Hepatocyte (in vitro differentiated cells): ENCODE results near the gene TTPAL. TPM values are rescaled to one million over a fixed set of nuclear protein-coding genes. Genes with fewer than 3 reads are reported as not detected.

Source experiments
- DNase-seq: peaks from one replicate; pipeline ENCODE4 v3.0.0-alpha.2; 2016; ENCODE audit warnings: low spot score
- H2AFZ ChIP-seq: fragments of 200-600 bp; sonication (generic); 2 replicates; pipeline ENCODE4 v1.6.0; 2016; ENCODE audit warnings: antibody characterized with exemption, mild to moderate bottlenecking
- H3K27ac ChIP-seq: fragments of 200-600 bp; sonication (generic); 2 replicates; pipeline ENCODE4 v1.5.1; 2016; ENCODE audit warnings: mild to moderate bottlenecking
- H3K27me3 ChIP-seq: fragments of 200-600 bp; sonication (generic); 2 replicates; pipeline ENCODE4 v1.6.1; 2016
- H3K36me3 ChIP-seq: fragments of 200-600 bp; sonication (generic); replicated peaks from 2 replicates; pipeline ENCODE4 v1.5.1; 2016; ENCODE audit warnings: low read depth; ENCODE audit not compliant: insufficient read depth
- H3K4me1 ChIP-seq: fragments of 200-600 bp; sonication (generic); 2 replicates; pipeline ENCODE4 v1.5.1; 2016; ENCODE audit warnings: mild to moderate bottlenecking, moderate library complexity; ENCODE audit not compliant: insufficient read depth
- H3K4me2 ChIP-seq: fragments of 200-600 bp; sonication (generic); 2 replicates; pipeline ENCODE4 v1.6.0; 2016
- H3K4me3 ChIP-seq: fragments of 200-600 bp; sonication (generic); 2 replicates; pipeline ENCODE4 v1.5.1; 2016; ENCODE audit warnings: mild to moderate bottlenecking
- H3K79me2 ChIP-seq: fragments of 200-600 bp; sonication (generic); 2 replicates; pipeline ENCODE4 v1.6.0; 2017; ENCODE audit warnings: mild to moderate bottlenecking
- H3K9me2 ChIP-seq: fragments of 200-600 bp; sonication (generic); replicated peaks from 2 replicates; pipeline ENCODE4 v1.6.0; 2017; ENCODE audit warnings: mild to moderate bottlenecking; ENCODE audit not compliant: insufficient read depth
- H3K9me3 ChIP-seq: fragments of 200-600 bp; sonication (generic); 2 replicates; pipeline ENCODE4 v1.5.1; 2016; ENCODE audit warnings: low read depth, mild to moderate bottlenecking
- H4K20me1 ChIP-seq: fragments of 200-600 bp; sonication (generic); 2 replicates; pipeline ENCODE4 v1.6.0; 2016; ENCODE audit warnings: mild to moderate bottlenecking; ENCODE audit not compliant: insufficient read depth, poor library complexity, severe bottlenecking
- CTCF ChIP-seq: fragments of 200-600 bp; sonication (generic); IDR thresholded peaks from 2 replicates; pipeline ENCODE4 v1.5.1; 2016; ENCODE audit warnings: antibody characterized with exemption, mild to moderate bottlenecking; ENCODE audit not compliant: poor library complexity
- EZH2 ChIP-seq: fragments of 200-600 bp; sonication (generic); IDR thresholded peaks from 2 replicates; pipeline ENCODE4 v1.6.1; 2016; ENCODE audit warnings: antibody characterized with exemption, mild to moderate bottlenecking, borderline replicate concordance
- EZH2phosphoT487 ChIP-seq: fragments of 200-600 bp; sonication (generic); IDR thresholded peaks from one replicate; pipeline ENCODE4 v1.6.1; 2018; ENCODE audit warnings: antibody characterized with exemption, mild to moderate bottlenecking, low read depth, moderate library complexity; ENCODE audit not compliant: unreplicated experiment, severe bottlenecking
- WGBS: methylation state at CpG from one replicate; pipeline ENCODE4 v1.1.6; 2016; ENCODE audit warnings: low lambda C conversion rate; ENCODE audit errors: missing lambda C conversion rate; 5-methylcytosine and 5-hydroxymethylcytosine counted together
- polyA plus RNA-seq: library from polyadenylated mRNA; unstranded; fragments of >200 nt; fragmentation: Nextera tagmentation; extraction: Ambion mirVana; gene quantifications from 2 replicates; pipeline ENCODE4 v1.2.1, GENCODE V29; 2016
- total RNA-seq: library from RNA; depleted of rRNA; stranded (reverse); fragments of >200 nt; gene quantifications from 2 replicates; pipeline ENCODE4 v1.2.3, GENCODE V29; 2014

TTPAL gene
- total and polyA plus RNA-seq, 2 experiments from 2014 or later, result 10.3 to 12.9 TPM

- H3K9me3 ChIP-seq, result no peaks in the 10 kb centered on the region
- H4K20me1 ChIP-seq, result no peaks in the 10 kb centered on the region
- WGBS, result 83% methylated on average over 5 of the region's 5 CpGs
- TF ChIP-seq CTCF, result no peak
- no peaks in the 10 kb centered on the region for H3K36me3 ChIP-seq
- no peak overlapping the region for H3K4me2 ChIP-seq
- no peak overlapping the region for H3K27ac ChIP-seq
- no peak for DNase-seq
- H3K9me2 ChIP-seq, result no peaks in the 10 kb centered on the region
- peaks cover 8% of the 10 kb centered on the region for H3K4me1 ChIP-seq
- no peak overlapping the region for H3K4me3 ChIP-seq
- H2AFZ ChIP-seq, result no peak overlapping the region
- H3K79me2 ChIP-seq, result no peaks in the 10 kb centered on the region
- no peaks in the 10 kb centered on the region for H3K27me3 ChIP-seq
Observed at GRCh38 chr20:44463466-44463865, 12.2 kb upstream of the TTPAL start.

DNA sequence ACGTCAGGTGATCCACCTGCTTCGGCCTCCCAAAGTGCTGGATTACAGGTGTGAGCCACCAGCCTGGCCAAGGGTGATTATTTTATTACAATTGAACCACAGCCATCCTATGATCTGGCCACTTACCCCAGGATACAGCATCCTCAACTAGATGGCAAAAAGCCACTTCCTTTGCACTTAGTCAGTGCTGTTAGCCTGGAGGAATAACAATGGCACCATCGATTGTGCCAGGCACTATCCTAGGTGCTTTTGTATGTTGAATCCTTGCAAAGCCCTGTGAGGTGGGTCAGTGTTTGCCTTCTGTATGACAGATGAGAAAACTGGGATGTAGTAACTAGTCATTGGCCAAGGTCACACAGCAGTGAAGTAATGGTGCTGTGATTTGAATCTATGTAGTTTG lies 11.2 kb upstream of the TTPAL start:
- Histone ChIP-seq H3K79me2 (no peaks in the 10 kb centered on the region), H3K4me2 (no peak overlapping the region), H3K27ac (no peak overlapping the region), H3K9me3 (no peaks in the 10 kb centered on the region), H3K27me3 (no peaks in the 10 kb centered on the region), H2AFZ (no peak overlapping the region), H3K4me3 (no peak overlapping the region), H3K9me2 (no peaks in the 10 kb centered on the region), H3K36me3 (no peaks in the 10 kb centered on the region), H4K20me1 (no peaks in the 10 kb centered on the region), H3K4me1 (peaks cover 4% of the 10 kb centered on the region)
- DNase-seq, result no peak
- WGBS, result 87% methylated on average over 3 of the region's 3 CpGs
- no peak for TF ChIP-seq EZH2phosphoT487
- TF ChIP-seq EZH2, result no peak
- no peak for TF ChIP-seq CTCF

GRCh38 chr20:44465001-44465560 lies 10.6 kb upstream of the TTPAL start:
- Histone ChIP-seq H2AFZ (no peak overlapping the region), H3K36me3 (no peaks in the 10 kb centered on the region), H3K79me2 (no peaks in the 10 kb centered on the region), H3K4me3 (no peak overlapping the region), H3K27ac (peak overlapping the region; percentile 34), H3K9me2 (no peaks in the 10 kb centered on the region), H3K27me3 (no peaks in the 10 kb centered on the region), H3K4me2 (no peak overlapping the region), H3K9me3 (no peaks in the 10 kb centered on the region), H4K20me1 (no peaks in the 10 kb centered on the region), H3K4me1 (peaks cover 4% of the 10 kb centered on the region)
- WGBS, result 51% methylated on average over 3 of the region's 3 CpGs
- peak; percentile 37 for DNase-seq
- TF ChIP-seq EZH2phosphoT487 (no peak), CTCF (no peak), EZH2 (no peak)
